Stomach (tissue), 9 donors: ENCODE data around the gene FLYWCH2. TPM values are rescaled to one million over a fixed set of nuclear protein-coding genes. Genes with fewer than 3 reads are reported as not detected.

Experiments
- DNase-seq, 2 donors: peaks; one replicate each; pipeline versions ENCODE4 v3.0.0 to v3.0.0-alpha.2; 2013 to 2019
- H3K27ac ChIP-seq, 5 donors: fragments of 200-600 bp in 4 of 5; sonication (generic) in 4 of 5; one replicate each; pipeline ENCODE4 v1.5.1; 2013 to 2019; ENCODE audit warnings: mild to moderate bottlenecking in 1 of 5, moderate library complexity in 1 of 5
- H3K27me3 ChIP-seq, 3 donors: fragments of 200-600 bp; sonication (generic); one replicate each; pipeline ENCODE4 v1.5.1; 2017 to 2019; ENCODE audit warnings: mixed run types in 1 of 3
- H3K36me3 ChIP-seq, 4 donors: fragments of 200-600 bp; sonication (generic); 1 replicate in 3 of 4; 2 replicates in 1 of 4; pipeline ENCODE4 v1.5.1; 2016 to 2019
- H3K4me1 ChIP-seq, 4 donors: fragments of 200-600 bp; sonication (generic); one replicate each; pipeline ENCODE4 v1.5.1; 2016 to 2019
- H3K4me3 ChIP-seq, 4 donors: fragments of 200-600 bp; sonication (generic) in 3 of 4; one replicate each; pipeline ENCODE4 v1.5.1; 2016 to 2019; ENCODE audit warnings: mild to moderate bottlenecking in 1 of 4
- H3K9me3 ChIP-seq, 4 donors: fragments of 200-600 bp; sonication (generic); one replicate each; pipeline ENCODE4 v1.5.1; 2016 to 2019
- CTCF ChIP-seq, 7 experiments: fragments of 450-650 bp in 4 of 7; fragments of 200-600 bp in 3 of 7; sonication (generic) in 3 of 7; IDR thresholded peaks; one replicate each; pipeline ENCODE4 v1.5.1; 2016 to 2019; ENCODE audit warnings: antibody characterized with exemption in 7 of 7, control low read depth in 2 of 7, mild to moderate bottlenecking in 1 of 7
- EP300 ChIP-seq: sonication (generic); formaldehyde crosslinking; IDR thresholded peaks from one replicate; pipeline ENCODE4 v1.6.1; 2017; ENCODE audit warnings: antibody characterized with exemption
- POLR2A ChIP-seq, 4 donors: fragments of 450-650 bp; IDR thresholded peaks; one replicate each; pipeline ENCODE4 v1.6.1; 2016; ENCODE audit warnings: antibody characterized with exemption in 4 of 4, control low read depth in 2 of 4, mild to moderate bottlenecking in 1 of 4, moderate library complexity in 1 of 4
- POLR2AphosphoS5 ChIP-seq, 3 donors: sonication (generic); formaldehyde crosslinking; IDR thresholded peaks; one replicate each; pipeline ENCODE4 v1.6.1; 2016; ENCODE audit warnings: antibody characterized with exemption in 3 of 3
- WGBS, 5 donors: extraction: QIAGEN DNeasy Blood & Tissue Kit in 3 of 5; methylation state at CpG; one replicate each; pipeline versions ENCODE4 v1.1.5 to v1.1.7; 2013 to 2018; 5-methylcytosine and 5-hydroxymethylcytosine counted together
- intact Hi-C: fragments of 100-400 bp; cut with DNase I; formaldehyde crosslinking; loops from one replicate; pipeline ENCODE4 v1.15.1; 2023; ENCODE audit warnings: low total_unique reads
- polyA plus RNA-seq, 3 donors: library from polyadenylated mRNA; stranded (reverse); fragments of 200-250 nt; gene quantifications; one replicate each; pipeline ENCODE4 v1.2.3, GENCODE V29; 2013
- total RNA-seq, 5 donors: library from RNA; depleted of rRNA; stranded (reverse); fragments of >200 nt; gene quantifications; one replicate each; pipeline versions ENCODE4 v1.1.0 to v1.2.3, GENCODE V29; 2014 to 2016
- donor health status: healthy with polysubstance abuse.
- donor health status: Bipolar disorder and iron deficiency.
- donor health status: healthy.

FLYWCH2 gene
- total and polyA plus RNA-seq, 8 donors: 19.6 to 76.4 (median 41.2) TPM

GRCh38 chr16:2852731-2853507 is 30.1 kb upstream of the FLYWCH2 start:
- no peak for DNase-seq
- 61 to 74% (median 68%) methylated on average over 42 to 56 of the region's 56 CpGs for WGBS, 5 donors
- H3K27ac ChIP-seq: no peak overlapping the region
- intact Hi-C loops: no loop called here
- H3K27me3 ChIP-seq: peaks cover 6 to 68% (median 10%) of the 10 kb centered on the region in 3 donors
- H3K36me3 ChIP-seq: peaks cover 0 to 24% (median 11%) of the 10 kb centered on the region in 4 donors
- no peak for TF ChIP-seq CTCF (IDR thresholded peaks at IDR 0.05)
- TF ChIP-seq POLR2AphosphoS5 (IDR thresholded peaks at IDR 0.05): no peak
- TF ChIP-seq POLR2A (IDR thresholded peaks at IDR 0.05): no peak
- TF ChIP-seq EP300: no peak
- peaks cover 0 to 23% (median 9%) of the 10 kb centered on the region in 4 donors for H3K4me1 ChIP-seq
- H3K4me3 ChIP-seq: no peak overlapping the region
- H3K9me3 ChIP-seq: peaks cover 0 to 12% (median 8%) of the 10 kb centered on the region in 4 donors

- H3K27me3 ChIP-seq: peaks cover 10 to 70% (median 12%) of the 10 kb centered on the region in 3 donors
- TF ChIP-seq POLR2A (IDR thresholded peaks at IDR 0.05) (no peak), CTCF (IDR thresholded peaks at IDR 0.05) (no peak), EP300 (no peak), POLR2AphosphoS5 (IDR thresholded peaks at IDR 0.05) (no peak)
- 84 to 92% (median 87%) methylated on average over 14 to 18 of the region's 18 CpGs for WGBS, 5 donors
- H3K27ac ChIP-seq: no peak overlapping the region
- peaks cover 0 to 24% (median 11%) of the 10 kb centered on the region in 4 donors for H3K36me3 ChIP-seq
- peaks cover 0 to 29% (median 15%) of the 10 kb centered on the region in 4 donors for H3K4me1 ChIP-seq
- H3K9me3 ChIP-seq: peaks cover 0 to 12% (median 8%) of the 10 kb centered on the region in 4 donors
- intact Hi-C loops: no loop called here
- no peak overlapping the region for H3K4me3 ChIP-seq
- no peak for DNase-seq
These were observed 29.4 kb upstream of the FLYWCH2 start for GRCh38 chr16:2853531-2854073.

DNA sequence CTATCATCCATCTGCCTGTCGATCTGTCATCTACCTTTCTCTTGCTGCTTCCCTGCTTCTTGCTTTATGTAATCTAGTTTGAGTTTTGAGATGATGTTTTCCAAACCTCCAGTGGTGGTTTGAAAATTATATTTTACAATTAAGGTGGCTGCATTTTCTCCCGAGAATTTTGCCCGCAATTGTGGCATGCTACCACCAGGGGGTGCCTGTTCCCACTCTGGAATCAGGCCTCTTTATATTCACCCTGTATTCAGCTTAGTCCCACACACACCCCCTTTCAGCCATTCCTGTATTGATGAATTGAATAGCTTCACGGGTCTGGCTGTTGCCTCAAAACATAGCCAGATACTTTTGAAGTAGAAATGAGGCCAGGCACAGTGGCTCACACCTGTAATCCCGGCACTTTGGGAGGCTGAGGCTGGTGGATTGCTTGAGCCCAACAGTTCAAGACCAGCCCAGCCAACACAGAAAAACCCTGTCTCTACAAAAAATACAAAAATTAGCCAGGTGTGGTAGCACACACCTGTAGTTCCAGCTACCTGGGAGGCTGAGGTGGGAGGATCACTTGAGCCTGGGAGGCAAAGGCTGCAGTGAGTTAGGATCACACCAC is 28.2 kb upstream of the FLYWCH2 start:
- DNase-seq: no peak
- intact Hi-C loops: no loop called here
- no peak overlapping the region for H3K27ac ChIP-seq
- H3K36me3 ChIP-seq: peaks cover 0 to 24% (median 11%) of the 10 kb centered on the region in 4 donors
- H3K4me3 ChIP-seq: no peak overlapping the region
- H3K4me1 ChIP-seq: peaks cover 0 to 29% (median 20%) of the 10 kb centered on the region in 4 donors
- H3K9me3 ChIP-seq: peaks cover 0 to 12% (median 8%) of the 10 kb centered on the region in 4 donors
- WGBS, 5 donors: 70 to 77% (median 72%) methylated on average over 5 of the region's 5 CpGs
- H3K27me3 ChIP-seq: peaks cover 9 to 70% (median 19%) of the 10 kb centered on the region in 3 donors
- TF ChIP-seq CTCF (IDR thresholded peaks at IDR 0.05) (peak in 4 of 7 experiments; percentile 23 to 32 (median 26)), POLR2A (IDR thresholded peaks at IDR 0.05) (no peak), POLR2AphosphoS5 (IDR thresholded peaks at IDR 0.05) (no peak), EP300 (no peak)

GRCh38 chr16:2855536-2855935 is 27.5 kb upstream of the FLYWCH2 start:
- no peak for TF ChIP-seq POLR2A (IDR thresholded peaks at IDR 0.05)
- TF ChIP-seq POLR2AphosphoS5 (IDR thresholded peaks at IDR 0.05): no peak
- no peak for TF ChIP-seq CTCF (IDR thresholded peaks at IDR 0.05)
- TF ChIP-seq EP300: no peak
- Histone ChIP-seq H3K9me3 (peaks cover 0 to 12% (median 11%) of the 10 kb centered on the region in 4 donors), H3K27ac (peak overlapping the region in 3 of 5 donors; percentile 1 to 50 (median 48)), H3K4me1 (peaks cover 0 to 29% (median 20%) of the 10 kb centered on the region in 4 donors), H3K36me3 (peaks cover 0 to 24% (median 11%) of the 10 kb centered on the region in 4 donors), H3K27me3 (peaks cover 4 to 70% (median 22%) of the 10 kb centered on the region in 3 donors), H3K4me3 (no peak overlapping the region)
- WGBS, 5 donors: 72 to 89% (median 86%) methylated on average over 6 of the region's 6 CpGs
- intact Hi-C loops: no loop called here
- DNase-seq: no peak
